Inflammatory macrophage treated with lipopolysaccharide for 1 hour (primary cell): Measurements from ENCODE around the gene CTNNBL1.

Source experiments
- DNase-seq, 2 donors: peaks; one replicate each; pipeline ENCODE4 v3.0.0-alpha.2; 2020 to 2022

The CTNNBL1 gene

GRCh38 chr20:37856932-37857660 is 163.3 kb downstream of the CTNNBL1 start:
- DNase-seq, result no peak

- DNase-seq, result no peak
Measured at GRCh38 chr20:37859406-37860171, 165.8 kb downstream of the CTNNBL1 start.

GRCh38 chr20:37863289-37863688 is 169.5 kb downstream of the CTNNBL1 start:
- DNase-seq, result no peak

- DNase-seq, result no peak
Measured at GRCh38 chr20:37864298-37864697, 170.5 kb downstream of the CTNNBL1 start.

GRCh38 chr20:37866051-37866450 is 172.2 kb downstream of the CTNNBL1 start:
- DNase-seq, result no peak

- no peak for DNase-seq
Measured at GRCh38 chr20:37867289-37868195, 173.7 kb downstream of the CTNNBL1 start.

- peak in 1 of 2 donors; percentile 9 for DNase-seq
Measured at GRCh38 chr20:37868851-37869333, 175.1 kb downstream of the CTNNBL1 start.

- DNase-seq, result no peak
Measured at GRCh38 chr20:37869334-37869861, 175.6 kb downstream of the CTNNBL1 start.

- DNase-seq, result no peak
Measured at GRCh38 chr20:37870294-37870693, 176.5 kb downstream of the CTNNBL1 start.

GRCh38 chr20:37871751-37872150 is 177.9 kb downstream of the CTNNBL1 start:
- no peak for DNase-seq

- no peak for DNase-seq
Measured at GRCh38 chr20:37872161-37872560, 178.3 kb downstream of the CTNNBL1 start.

- DNase-seq, result no peak
Measured at GRCh38 chr20:37873884-37874283, 180.1 kb downstream of the CTNNBL1 start.

- no peak for DNase-seq
Measured at GRCh38 chr20:37875460-37876175, 181.8 kb downstream of the CTNNBL1 start.

GRCh38 chr20:37876863-37877262 is 183.0 kb downstream of the CTNNBL1 start:
- DNase-seq, result no peak

GRCh38 chr20:37877832-37878772 is 184.3 kb downstream of the CTNNBL1 start:
- no peak for DNase-seq

GRCh38 chr20:37878835-37879599 is 185.2 kb downstream of the CTNNBL1 start:
- no peak for DNase-seq

- DNase-seq, result no peak
Measured at GRCh38 chr20:37879843-37880242, 186.0 kb downstream of the CTNNBL1 start.

- no peak for DNase-seq
Measured at GRCh38 chr20:37880726-37881591, 187.1 kb downstream of the CTNNBL1 start.
